Panc1 (cell line): ENCODE measurements around the gene UQCR11. TPM values are rescaled to one million over a fixed set of nuclear protein-coding genes. Genes with fewer than 3 reads are reported as not detected.

Experiments
- ATAC-seq: fragments of 200-7000 bp; cut with Tn5 transposase; 2 replicates; pipeline ENCODE4 v1.9.1; 2020; ENCODE audit warnings: mild to moderate bottlenecking, moderate library complexity
- BruUV-seq: library from RNA; stranded (reverse); fragments of 400-500 nt; replicated peaks from 2 replicates; lab custom pipeline; 2021; lab: Mats Ljungman, UMichigan
- CTCF ChIA-PET: fragments of 300-600 bp; sonication (Branson Sonifier 250); formaldehyde crosslinking; loops from one replicate; lab custom pipeline; 2022; ENCODE audit warnings: antibody characterized with exemption; lab: Charles Lee
- POLR2A ChIA-PET: fragments of 300-600 bp; sonication (Branson Sonifier 250); formaldehyde crosslinking; loops from one replicate; lab custom pipeline; 2022; ENCODE audit warnings: antibody characterized with exemption; lab: Charles Lee
- DNase-seq: peaks from one replicate; pipeline ENCODE4 v3.0.0-alpha.2; 2010; ENCODE audit warnings: low read depth, low spot score
- H3K27ac ChIP-seq: 2 replicates; pipeline ENCODE4 v1.5.1; 2011; ENCODE audit warnings: mild to moderate bottlenecking, low read length, inconsistent platforms
- H3K27me3 ChIP-seq: fragments of 200-500 bp; sonication (Bioruptor generic); 2 replicates; pipeline ENCODE4 v1.6.0; 2014; ENCODE audit warnings: low read length, inconsistent platforms; ENCODE audit not compliant: control insufficient read depth, insufficient read depth
- H3K36me3 ChIP-seq: fragments of 200-500 bp; sonication (Bioruptor generic); 2 replicates; pipeline ENCODE4 v1.5.1; 2014; ENCODE audit warnings: inconsistent platforms, mild to moderate bottlenecking, low read length, moderate library complexity; ENCODE audit not compliant: control insufficient read depth, insufficient read depth
- H3K4me1 ChIP-seq: 2 replicates; pipeline ENCODE4 v1.5.1; 2011; ENCODE audit warnings: inconsistent platforms, mild to moderate bottlenecking, low read length, moderate library complexity; ENCODE audit not compliant: control insufficient read depth, insufficient read depth
- H3K4me3 ChIP-seq, 2 experiments: 2 replicates each; pipeline ENCODE4 v1.5.1; 2011 to 2012; ENCODE audit warnings: low read depth in 2 of 2, low read length in 2 of 2, mild to moderate bottlenecking in 2 of 2, inconsistent platforms in 1 of 2, moderate library complexity in 1 of 2
- H3K9me3 ChIP-seq: fragments of 200-500 bp; sonication (Bioruptor generic); 2 replicates; pipeline ENCODE4 v1.5.1; 2014; ENCODE audit warnings: low read depth, mild to moderate bottlenecking, inconsistent platforms, low read length, moderate library complexity; ENCODE audit not compliant: control insufficient read depth, insufficient read depth
- POLR2AphosphoS5 ChIP-seq: IDR thresholded peaks from 2 replicates; pipeline ENCODE4 v1.6.1; 2012; ENCODE audit warnings: mild to moderate bottlenecking, low read depth, low read length, moderate library complexity
- SIN3A ChIP-seq: IDR thresholded peaks from 2 replicates; pipeline ENCODE4 v1.6.1; 2012; ENCODE audit warnings: low read depth, mild to moderate bottlenecking, low read length, moderate library complexity, borderline replicate concordance; ENCODE audit not compliant: insufficient read depth
- TCF7L2 ChIP-seq: IDR thresholded peaks from 2 replicates; pipeline ENCODE4 v1.6.1; 2011; ENCODE audit warnings: mild to moderate bottlenecking, low read depth, low read length, inconsistent platforms
- in situ Hi-C: cut with HindIII; loops from 2 replicates; pipeline ENCODE4 v1.10.0; 2016; ENCODE audit warnings: low sequenced_read_pairs, low pct_unique_long_range_greater_than_20kb
- intact Hi-C: fragments of 100-400 bp; cut with micrococcal nuclease; formaldehyde crosslinking; loops from one replicate; pipeline ENCODE4 v1.10.0; 2022; ENCODE audit not compliant: unreplicated experiment
- total RNA-seq: library from RNA; stranded (reverse); gene quantifications from one replicate; pipeline ENCODE4 v1.2.1, GENCODE V29; 2021; ENCODE audit not compliant: unreplicated experiment
- TF ChIP-seq, protein P1 (sequence below): fragments of 450-650 bp; IDR thresholded peaks from 2 replicates; pipeline ENCODE4 v1.5.1; 2017; ENCODE audit warnings: mild to moderate bottlenecking
- TF ChIP-seq, protein P2 (sequence below), 2 experiments: IDR thresholded peaks; 2 replicates each; pipeline ENCODE4 v1.6.1; 2011 to 2012; ENCODE audit warnings: low read depth in 2 of 2, control low read depth in 1 of 2, low read length in 1 of 2, mild to moderate bottlenecking in 1 of 2, moderate library complexity in 1 of 2; ENCODE audit not compliant: insufficient read depth in 1 of 2

UQCR11 gene
- total RNA-seq, 1 experiment from 2014 or later: 300 TPM

DNA sequence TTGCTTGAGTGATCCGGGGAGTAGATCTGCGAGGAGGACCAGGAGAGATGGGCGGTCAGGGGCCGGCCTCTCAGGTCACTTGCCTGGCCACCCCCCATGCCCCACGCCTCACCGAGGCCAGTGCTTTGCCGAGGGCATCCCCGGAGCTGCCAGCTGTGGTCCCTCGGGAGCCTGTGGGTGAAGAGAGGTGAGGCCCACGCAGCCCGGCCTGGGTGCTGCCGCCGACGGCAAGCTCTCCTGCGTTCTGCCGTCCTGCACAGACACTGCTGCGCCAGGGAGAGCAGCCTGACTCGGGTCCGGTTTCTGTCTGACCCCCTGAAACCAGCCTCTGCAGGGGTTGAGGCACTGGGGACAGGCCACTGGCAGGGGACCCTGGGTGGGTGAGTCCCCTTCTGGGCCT, 15.8 kb upstream of the UQCR11 start:
- no peak for TF ChIP-seq POLR2AphosphoS5
- TF ChIP-seq, protein P1, sequence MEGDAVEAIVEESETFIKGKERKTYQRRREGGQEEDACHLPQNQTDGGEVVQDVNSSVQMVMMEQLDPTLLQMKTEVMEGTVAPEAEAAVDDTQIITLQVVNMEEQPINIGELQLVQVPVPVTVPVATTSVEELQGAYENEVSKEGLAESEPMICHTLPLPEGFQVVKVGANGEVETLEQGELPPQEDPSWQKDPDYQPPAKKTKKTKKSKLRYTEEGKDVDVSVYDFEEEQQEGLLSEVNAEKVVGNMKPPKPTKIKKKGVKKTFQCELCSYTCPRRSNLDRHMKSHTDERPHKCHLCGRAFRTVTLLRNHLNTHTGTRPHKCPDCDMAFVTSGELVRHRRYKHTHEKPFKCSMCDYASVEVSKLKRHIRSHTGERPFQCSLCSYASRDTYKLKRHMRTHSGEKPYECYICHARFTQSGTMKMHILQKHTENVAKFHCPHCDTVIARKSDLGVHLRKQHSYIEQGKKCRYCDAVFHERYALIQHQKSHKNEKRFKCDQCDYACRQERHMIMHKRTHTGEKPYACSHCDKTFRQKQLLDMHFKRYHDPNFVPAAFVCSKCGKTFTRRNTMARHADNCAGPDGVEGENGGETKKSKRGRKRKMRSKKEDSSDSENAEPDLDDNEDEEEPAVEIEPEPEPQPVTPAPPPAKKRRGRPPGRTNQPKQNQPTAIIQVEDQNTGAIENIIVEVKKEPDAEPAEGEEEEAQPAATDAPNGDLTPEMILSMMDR: no peak
- TF ChIP-seq SIN3A: no peak
- TF ChIP-seq, protein P2, sequence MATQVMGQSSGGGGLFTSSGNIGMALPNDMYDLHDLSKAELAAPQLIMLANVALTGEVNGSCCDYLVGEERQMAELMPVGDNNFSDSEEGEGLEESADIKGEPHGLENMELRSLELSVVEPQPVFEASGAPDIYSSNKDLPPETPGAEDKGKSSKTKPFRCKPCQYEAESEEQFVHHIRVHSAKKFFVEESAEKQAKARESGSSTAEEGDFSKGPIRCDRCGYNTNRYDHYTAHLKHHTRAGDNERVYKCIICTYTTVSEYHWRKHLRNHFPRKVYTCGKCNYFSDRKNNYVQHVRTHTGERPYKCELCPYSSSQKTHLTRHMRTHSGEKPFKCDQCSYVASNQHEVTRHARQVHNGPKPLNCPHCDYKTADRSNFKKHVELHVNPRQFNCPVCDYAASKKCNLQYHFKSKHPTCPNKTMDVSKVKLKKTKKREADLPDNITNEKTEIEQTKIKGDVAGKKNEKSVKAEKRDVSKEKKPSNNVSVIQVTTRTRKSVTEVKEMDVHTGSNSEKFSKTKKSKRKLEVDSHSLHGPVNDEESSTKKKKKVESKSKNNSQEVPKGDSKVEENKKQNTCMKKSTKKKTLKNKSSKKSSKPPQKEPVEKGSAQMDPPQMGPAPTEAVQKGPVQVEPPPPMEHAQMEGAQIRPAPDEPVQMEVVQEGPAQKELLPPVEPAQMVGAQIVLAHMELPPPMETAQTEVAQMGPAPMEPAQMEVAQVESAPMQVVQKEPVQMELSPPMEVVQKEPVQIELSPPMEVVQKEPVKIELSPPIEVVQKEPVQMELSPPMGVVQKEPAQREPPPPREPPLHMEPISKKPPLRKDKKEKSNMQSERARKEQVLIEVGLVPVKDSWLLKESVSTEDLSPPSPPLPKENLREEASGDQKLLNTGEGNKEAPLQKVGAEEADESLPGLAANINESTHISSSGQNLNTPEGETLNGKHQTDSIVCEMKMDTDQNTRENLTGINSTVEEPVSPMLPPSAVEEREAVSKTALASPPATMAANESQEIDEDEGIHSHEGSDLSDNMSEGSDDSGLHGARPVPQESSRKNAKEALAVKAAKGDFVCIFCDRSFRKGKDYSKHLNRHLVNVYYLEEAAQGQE (IDR thresholded peaks at IDR 0.05; ENCODE audit: insufficient read depth in 1 of 2, low read depth in 2 of 2, low read length in 1 of 2): no peak
- TF ChIP-seq TCF7L2: no peak
- CTCF ChIA-PET: no interaction called here
- no TSS peak for BruUV-seq

DNA sequence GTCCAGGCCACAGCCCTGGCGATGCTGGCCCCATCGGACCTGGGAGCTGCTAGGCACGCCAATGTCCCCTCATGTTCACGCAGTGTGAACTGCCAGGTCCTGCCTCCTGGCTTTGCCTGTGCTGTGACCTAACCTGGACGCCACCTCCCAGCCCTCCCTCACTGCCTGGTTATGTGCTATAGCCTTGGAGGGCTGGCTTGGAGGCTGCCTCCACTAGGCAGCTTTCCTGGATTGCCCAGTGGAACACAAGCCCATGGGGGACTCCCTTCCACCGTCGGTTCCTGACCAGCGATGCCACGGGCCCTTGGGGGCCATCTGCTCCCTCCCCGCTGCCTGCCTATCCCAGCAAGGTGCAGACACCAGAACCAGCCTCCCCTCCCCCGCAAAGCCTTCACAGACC, 15.2 kb upstream of the UQCR11 start:
- H3K27me3 ChIP-seq: no peaks in the 10 kb centered on the region
- DNase-seq (no peak), ATAC-seq (no peak)
- TF ChIP-seq, protein P2 (IDR thresholded peaks at IDR 0.05; ENCODE audit: insufficient read depth in 1 of 2, low read depth in 2 of 2, low read length in 1 of 2): no peak
- no peak for TF ChIP-seq POLR2AphosphoS5
- TF ChIP-seq TCF7L2: no peak
- TF ChIP-seq SIN3A: no peak
- TF ChIP-seq, protein P1: no peak
- in situ Hi-C loops: no loop called here
- no peaks in the 10 kb centered on the region for H3K4me1 ChIP-seq
- POLR2A ChIA-PET: no interaction called here
- H3K27ac ChIP-seq: no peak overlapping the region
- BruUV-seq: no TSS peak
- CTCF ChIA-PET: no interaction called here
- intact Hi-C loops: no loop called here
- H3K36me3 ChIP-seq: no peaks in the 10 kb centered on the region
- no peak overlapping the region for H3K4me3 ChIP-seq
- H3K9me3 ChIP-seq: no peaks in the 10 kb centered on the region

More for the DNA sequence above, 15.8 kb upstream of the UQCR11 start:
- in situ Hi-C loops (no loop called here), intact Hi-C loops (no loop called here)
- Histone ChIP-seq H3K27ac (no peak overlapping the region), H3K9me3 (no peaks in the 10 kb centered on the region), H3K4me1 (no peaks in the 10 kb centered on the region), H3K27me3 (no peaks in the 10 kb centered on the region), H3K4me3 (no peak overlapping the region), H3K36me3 (no peaks in the 10 kb centered on the region)
- POLR2A ChIA-PET: no interaction called here
- DNase-seq (no peak), ATAC-seq (no peak)
